HepG2 (cell line): ENCODE results near the gene COL27A1. TPM values are rescaled to one million over a fixed set of nuclear protein-coding genes. Genes with fewer than 3 reads are reported as not detected.

Source experiments
- AGO1 ChIP-seq: fragments of 200-400 bp; formaldehyde crosslinking; IDR thresholded peaks from 2 replicates; pipeline ENCODE4 v1.6.1; 2017; ENCODE audit warnings: mild to moderate bottlenecking, low read depth, low read length, moderate library complexity; ENCODE audit not compliant: poor library complexity, severe bottlenecking
- ATF2 ChIP-seq: sonication (generic); formaldehyde crosslinking; IDR thresholded peaks from 2 replicates; pipeline ENCODE4 v1.4.0; 2020; ENCODE audit warnings: missing genetic modification reagents
- FOXC1 ChIP-seq: sonication (generic); formaldehyde crosslinking; IDR thresholded peaks from 2 replicates; pipeline ENCODE4 v1.8.0; 2022; ENCODE audit warnings: mild to moderate bottlenecking, missing genetic modification reagents, borderline replicate concordance
- GATAD2A ChIP-seq: IDR thresholded peaks from 2 replicates; pipeline ENCODE4 v1.6.1; 2016
- GLMP ChIP-seq: sonication (generic); formaldehyde crosslinking; IDR thresholded peaks from 2 replicates; pipeline ENCODE4 v1.9.0; 2021; ENCODE audit warnings: missing genetic modification reagents, mild to moderate bottlenecking, borderline replicate concordance
- GPBP1L1 ChIP-seq: sonication (generic); formaldehyde crosslinking; IDR thresholded peaks from 2 replicates; pipeline ENCODE4 v1.5.0; 2020; ENCODE audit warnings: mild to moderate bottlenecking, missing genetic modification reagents
- GZF1 ChIP-seq: sonication (generic); formaldehyde crosslinking; IDR thresholded peaks from 2 replicates; pipeline ENCODE4 v1.5.1; 2020; ENCODE audit warnings: mild to moderate bottlenecking, missing genetic modification reagents
- HNRNPLL ChIP-seq: fragments of 200-400 bp; formaldehyde crosslinking; IDR thresholded peaks from 2 replicates; pipeline ENCODE4 v1.6.1; 2017; ENCODE audit warnings: mild to moderate bottlenecking, low read depth, low read length; ENCODE audit not compliant: poor library complexity, severe bottlenecking
- JUND ChIP-seq: sonication (generic); formaldehyde crosslinking; IDR thresholded peaks from 2 replicates; pipeline ENCODE4 v1.8.0; 2022; ENCODE audit warnings: mild to moderate bottlenecking, missing genetic modification reagents
- KAT7 ChIP-seq: IDR thresholded peaks from 2 replicates; pipeline ENCODE4 v1.6.1; 2018; ENCODE audit warnings: borderline replicate concordance, missing compliant biosample characterization
- KDM2A ChIP-seq: sonication (generic); formaldehyde crosslinking; IDR thresholded peaks from 2 replicates; pipeline ENCODE4 v1.4.0; 2020; ENCODE audit warnings: low read depth, missing genetic modification reagents, borderline replicate concordance
- MIER2 ChIP-seq: IDR thresholded peaks from 2 replicates; pipeline ENCODE4 v1.6.1; 2016; ENCODE audit warnings: missing biosample characterization, missing genetic modification reagents
- PCBP1 ChIP-seq: fragments of 200-400 bp; formaldehyde crosslinking; IDR thresholded peaks from 2 replicates; pipeline ENCODE4 v1.6.1; 2017; ENCODE audit warnings: mild to moderate bottlenecking, low read depth, low read length, borderline replicate concordance
- PITX1 ChIP-seq: sonication (generic); formaldehyde crosslinking; IDR thresholded peaks from 2 replicates; pipeline ENCODE4 v1.5.1; 2020; ENCODE audit warnings: mild to moderate bottlenecking, missing genetic modification reagents
- POLR2A ChIP-seq, 2 experiments: IDR thresholded peaks; 2 replicates each; pipeline ENCODE4 v1.6.1; 2011; ENCODE audit warnings: low read depth in 2 of 2, low read length in 2 of 2, mild to moderate bottlenecking in 1 of 2, moderate library complexity in 1 of 2; ENCODE audit not compliant: insufficient read depth in 1 of 2
- RBM22 ChIP-seq: fragments of 200-400 bp; formaldehyde crosslinking; optimal IDR thresholded peaks from 2 replicates; pipeline ENCODE3; 2017; ENCODE audit warnings: mild to moderate bottlenecking, low read length, moderate library complexity
- SATB2 ChIP-seq: sonication (generic); formaldehyde crosslinking; IDR thresholded peaks from 2 replicates; pipeline ENCODE4 v1.5.0; 2020; ENCODE audit warnings: missing genetic modification reagents
- SOX5 ChIP-seq: IDR thresholded peaks from 2 replicates; pipeline ENCODE4 v1.6.1; 2016; ENCODE audit warnings: borderline replicate concordance
- SRF ChIP-seq: IDR thresholded peaks from 2 replicates; pipeline ENCODE4 v1.6.1; 2011; ENCODE audit warnings: mild to moderate bottlenecking, low read depth, low read length, moderate library complexity
- SRSF1 ChIP-seq: fragments of 200-400 bp; formaldehyde crosslinking; optimal IDR thresholded peaks from 2 replicates; pipeline ENCODE3; 2017; ENCODE audit warnings: mild to moderate bottlenecking, low read depth, low read length, moderate library complexity
- STAT6 ChIP-seq: sonication (generic); formaldehyde crosslinking; IDR thresholded peaks from 2 replicates; pipeline ENCODE4 v1.4.0; 2020; ENCODE audit warnings: missing genetic modification reagents, mild to moderate bottlenecking, borderline replicate concordance
- TCF7L2 ChIP-seq: IDR thresholded peaks from 2 replicates; pipeline ENCODE4 v1.6.1; 2011; ENCODE audit warnings: mild to moderate bottlenecking, low read depth, low read length, moderate library complexity
- TOE1 ChIP-seq: sonication (generic); formaldehyde crosslinking; IDR thresholded peaks from 2 replicates; pipeline ENCODE4 v1.4.0; 2020; ENCODE audit warnings: mild to moderate bottlenecking, missing genetic modification reagents
- ZNF121 ChIP-seq: sonication (generic); formaldehyde crosslinking; IDR thresholded peaks from 2 replicates; pipeline ENCODE4 v1.5.0; 2020; ENCODE audit warnings: mild to moderate bottlenecking, missing genetic modification reagents
- ZNF225 ChIP-seq: sonication (generic); formaldehyde crosslinking; IDR thresholded peaks from 2 replicates; pipeline ENCODE4 v1.4.0; 2020; ENCODE audit warnings: mild to moderate bottlenecking, missing genetic modification reagents
- ZNF530 ChIP-seq: sonication (generic); formaldehyde crosslinking; IDR thresholded peaks from 2 replicates; pipeline ENCODE4 v1.5.0; 2020; ENCODE audit warnings: low read depth, mild to moderate bottlenecking, missing genetic modification reagents
- ZNF7 ChIP-seq: IDR thresholded peaks from 2 replicates; pipeline ENCODE4 v1.6.1; 2016; ENCODE audit warnings: missing biosample characterization, missing genetic modification reagents
- polyA plus RNA-seq, 8 experiments: library from polyadenylated mRNA; depleted of rRNA in 3 of 8; stranded (reverse) in 7 of 8; unstranded in 1 of 8; fragments of >200 nt; fragmentation: Illumina TruSeq in 4 of 8; extraction: Trizol in 4 of 8; gene quantifications; 2 replicates each; pipeline versions ENCODE4 v1.2.1 to v1.2.3, GENCODE V29; 2011 to 2016; ENCODE audit warnings: low read depth in 4 of 8, missing spikeins in 1 of 8, mixed read lengths in 1 of 8; ENCODE audit not compliant: insufficient read depth in 1 of 8
- total RNA-seq, 5 experiments: library from RNA; depleted of rRNA; stranded (reverse); fragments of >200 nt; fragmentation: Illumina TruSeq; extraction: Trizol; gene quantifications; 2 replicates each; pipeline ENCODE4 v1.2.3, GENCODE V29; 2016; ENCODE audit warnings: low read depth in 1 of 5

The COL27A1 gene
- total and polyA plus RNA-seq, 2 of the 13 experiments (the other 11 are each of a cell fraction or from before 2014, with no cell fraction given): 71.3 to 89.1 TPM

- TF ChIP-seq TOE1 (CRISPR knock-in tag): no peak
- TF ChIP-seq SRSF1: no peak
- no peak for TF ChIP-seq PITX1 (CRISPR knock-in tag)
- no peak for TF ChIP-seq SRF
- TF ChIP-seq SATB2 (CRISPR knock-in tag): no peak
- TF ChIP-seq JUND (CRISPR knock-in tag): no peak
- no peak for TF ChIP-seq MIER2
- no peak for TF ChIP-seq ZNF121 (CRISPR knock-in tag)
- peak; percentile 66; the same call in 1 of the 2 replicates for TF ChIP-seq KDM2A (CRISPR knock-in tag)
- TF ChIP-seq ZNF530 (CRISPR knock-in tag): no peak
- TF ChIP-seq ZNF7: no peak
- TF ChIP-seq TCF7L2: no peak
- no peak for TF ChIP-seq STAT6 (CRISPR knock-in tag)
- TF ChIP-seq GATAD2A: peak; percentile 63
- no peak for TF ChIP-seq GZF1
- TF ChIP-seq POLR2A (IDR thresholded peaks at IDR 0.05; ENCODE audit: insufficient read depth in 1 of 2, low read depth in 2 of 2, low read length in 2 of 2): no peak
- TF ChIP-seq FOXC1 (CRISPR knock-in tag): no peak
- no peak for TF ChIP-seq KAT7 (CRISPR knock-in tag)
- TF ChIP-seq PCBP1: no peak
- TF ChIP-seq ATF2 (CRISPR knock-in tag): no peak
- no peak for TF ChIP-seq HNRNPLL
- TF ChIP-seq RBM22: peak; percentile 38
- TF ChIP-seq SOX5 (CRISPR knock-in tag): peak; percentile 34; the same call in 1 of the 2 replicates
- peak; percentile 45 for TF ChIP-seq AGO1
- TF ChIP-seq GLMP (CRISPR knock-in tag): no peak
- no peak for TF ChIP-seq GPBP1L1 (CRISPR knock-in tag)
- no peak for TF ChIP-seq ZNF225
Measured at GRCh38 chr9:114163517-114163951, 8.2 kb downstream of the COL27A1 start (continued).
